Measurements from ENCODE around the gene CCL11.

CCL11 gene

GRCh38 chr17:34252444-34253138 lies 33.0 kb upstream of the CCL11 start:
- Histone ChIP-seq H3K27ac (ENCODE audit: extremely low read depth, low read depth, low read length) (no peak overlapping the region), H3K9me3 (ENCODE audit: control insufficient read depth, insufficient read depth, low read depth, low read length) (no peaks in the 10 kb centered on the region), H3K4me1 (ENCODE audit: control insufficient read depth, insufficient read depth, low read length) (peaks cover 12% of the 10 kb centered on the region), H3K36me3 (ENCODE audit: control insufficient read depth in 2 of 2, insufficient read depth in 1 of 2, low read length in 2 of 2) (no peaks in the 10 kb centered on the region), H3K4me3 (ENCODE audit: low read depth, low read length) (no peak overlapping the region)
- ChIA-PET CTCF (interaction anchor here (1.7 to 6.0 kb wide), 3 partner anchors 52 to 108 kb away, joined by 8 to 27 read pairs (median 11); partner anchors contain the start of gene CCL8), POLR2A (no interaction called here)
- peak; percentile 74 for TF ChIP-seq PRDM10 (tag by site-specific recombination; IDR thresholded peaks at IDR 0.05)
- TF ChIP-seq ZNF404 (tag by site-specific recombination; IDR thresholded peaks at IDR 0.05), result no peak
- TF ChIP-seq, protein P1, sequence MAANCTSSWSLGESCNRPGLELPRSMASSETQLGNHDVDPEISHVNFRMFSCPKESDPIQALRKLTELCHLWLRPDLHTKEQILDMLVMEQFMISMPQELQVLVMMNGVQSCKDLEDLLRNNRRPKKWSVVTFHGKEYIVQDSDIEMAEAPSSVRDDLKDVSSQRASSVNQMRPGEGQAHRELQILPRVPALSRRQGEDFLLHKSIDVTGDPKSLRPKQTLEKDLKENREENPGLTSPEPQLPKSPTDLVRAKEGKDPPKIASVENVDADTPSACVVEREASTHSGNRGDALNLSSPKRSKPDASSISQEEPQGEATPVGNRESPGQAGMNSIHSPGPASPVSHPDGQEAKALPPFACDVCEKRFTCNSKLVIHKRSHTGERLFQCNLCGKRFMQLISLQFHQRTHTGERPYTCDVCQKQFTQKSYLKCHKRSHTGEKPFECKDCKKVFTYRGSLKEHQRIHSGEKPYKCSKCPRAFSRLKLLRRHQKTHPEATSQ (tag by site-specific recombination; IDR thresholded peaks at IDR 0.05), result no peak
- peak; percentile 77 for TF ChIP-seq GLIS1 (tag by site-specific recombination; IDR thresholded peaks at IDR 0.05)
- no peak for TF ChIP-seq ZSCAN23 (tag by site-specific recombination; IDR thresholded peaks at IDR 0.05)
- TF ChIP-seq ZNF26 (tag by site-specific recombination; IDR thresholded peaks at IDR 0.05), result no peak

GRCh38 chr17:34253139-34253525 lies 32.4 kb upstream of the CCL11 start:
- Histone ChIP-seq H3K36me3 (ENCODE audit: control insufficient read depth in 2 of 2, insufficient read depth in 1 of 2, low read length in 2 of 2) (no peaks in the 10 kb centered on the region), H3K9me3 (ENCODE audit: control insufficient read depth, insufficient read depth, low read depth, low read length) (no peaks in the 10 kb centered on the region), H3K27ac (ENCODE audit: extremely low read depth, low read depth, low read length) (no peak overlapping the region), H3K4me3 (ENCODE audit: low read depth, low read length) (no peak overlapping the region), H3K4me1 (ENCODE audit: control insufficient read depth, insufficient read depth, low read length) (peaks cover 12% of the 10 kb centered on the region)
- TF ChIP-seq ZNF202 (tag by site-specific recombination; IDR thresholded peaks at IDR 0.05; ENCODE audit: borderline replicate concordance) (no peak), ZBTB7A (tag by site-specific recombination; IDR thresholded peaks at IDR 0.05; ENCODE audit: low read depth) (no peak), ZNF121 (tag by site-specific recombination; IDR thresholded peaks at IDR 0.05) (no peak), ZNF175 (tag by site-specific recombination; IDR thresholded peaks at IDR 0.05) (no peak)
- TF ChIP-seq, protein P2, sequence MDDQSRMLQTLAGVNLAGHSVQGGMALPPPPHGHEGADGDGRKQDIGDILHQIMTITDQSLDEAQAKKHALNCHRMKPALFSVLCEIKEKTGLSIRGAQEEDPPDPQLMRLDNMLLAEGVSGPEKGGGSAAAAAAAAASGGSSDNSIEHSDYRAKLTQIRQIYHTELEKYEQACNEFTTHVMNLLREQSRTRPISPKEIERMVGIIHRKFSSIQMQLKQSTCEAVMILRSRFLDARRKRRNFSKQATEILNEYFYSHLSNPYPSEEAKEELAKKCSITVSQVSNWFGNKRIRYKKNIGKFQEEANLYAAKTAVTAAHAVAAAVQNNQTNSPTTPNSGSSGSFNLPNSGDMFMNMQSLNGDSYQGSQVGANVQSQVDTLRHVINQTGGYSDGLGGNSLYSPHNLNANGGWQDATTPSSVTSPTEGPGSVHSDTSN (CRISPR knock-in tag; IDR thresholded peaks at IDR 0.05), result no peak
- TF ChIP-seq, protein P3, sequence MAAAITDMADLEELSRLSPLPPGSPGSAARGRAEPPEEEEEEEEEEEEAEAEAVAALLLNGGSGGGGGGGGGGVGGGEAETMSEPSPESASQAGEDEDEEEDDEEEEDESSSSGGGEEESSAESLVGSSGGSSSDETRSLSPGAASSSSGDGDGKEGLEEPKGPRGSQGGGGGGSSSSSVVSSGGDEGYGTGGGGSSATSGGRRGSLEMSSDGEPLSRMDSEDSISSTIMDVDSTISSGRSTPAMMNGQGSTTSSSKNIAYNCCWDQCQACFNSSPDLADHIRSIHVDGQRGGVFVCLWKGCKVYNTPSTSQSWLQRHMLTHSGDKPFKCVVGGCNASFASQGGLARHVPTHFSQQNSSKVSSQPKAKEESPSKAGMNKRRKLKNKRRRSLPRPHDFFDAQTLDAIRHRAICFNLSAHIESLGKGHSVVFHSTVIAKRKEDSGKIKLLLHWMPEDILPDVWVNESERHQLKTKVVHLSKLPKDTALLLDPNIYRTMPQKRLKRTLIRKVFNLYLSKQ (tag by site-specific recombination; IDR thresholded peaks at IDR 0.05; ENCODE audit: borderline replicate concordance), result no peak
- POLR2A ChIA-PET, result no interaction called here
- CTCF ChIA-PET, result interaction anchor here (1.7 to 6.0 kb wide), 3 partner anchors 52 to 108 kb away, joined by 8 to 27 read pairs (median 11); partner anchors contain the start of gene CCL8

Data from HEK293 (cell line).